ENCODE data around the gene HDGFL3. TPM values are rescaled to one million over a fixed set of nuclear protein-coding genes. Genes with fewer than 3 reads are reported as not detected.
A peak's percentile ranks its signal among the peaks of the same experiment; 100 is the strongest.

HDGFL3 gene
- total RNA-seq, 2 donors from 2014 or later = 11.1 to 44.7 TPM

DNA sequence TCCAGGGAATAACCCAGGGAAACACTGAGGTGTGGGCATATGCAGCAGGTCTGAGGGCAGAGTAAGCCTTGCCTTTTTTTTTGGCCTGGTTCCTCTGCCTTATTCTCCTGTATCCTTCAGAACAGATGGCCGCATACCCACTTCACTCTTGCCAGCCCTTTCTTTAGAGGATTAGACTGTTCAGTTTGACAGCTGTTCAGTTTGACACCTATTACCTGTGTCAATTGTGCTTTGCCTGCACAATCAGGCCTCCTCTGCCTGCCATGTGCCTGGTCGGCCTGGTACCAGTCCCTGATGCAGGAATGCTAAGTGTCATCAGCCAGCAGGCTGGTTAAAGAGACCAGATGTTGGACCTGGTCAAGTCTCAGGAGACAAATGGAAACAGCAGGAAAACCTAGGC is 77.8 kb downstream of the HDGFL3 start:
- H3K27ac Mint-ChIP-seq = no peak overlapping the region
- H3K27me3 Mint-ChIP-seq = no peaks in the 10 kb centered on the region
- no peak for ATAC-seq (replicated peaks)
- peaks cover 9% of the 10 kb centered on the region for H3K36me3 Mint-ChIP-seq (ENCODE audit: low read depth)
- no peaks in the 10 kb centered on the region for H3K9me3 Mint-ChIP-seq
- no peak overlapping the region for H3K4me3 Mint-ChIP-seq
- no peaks in the 10 kb centered on the region for H3K4me1 Mint-ChIP-seq

DNA sequence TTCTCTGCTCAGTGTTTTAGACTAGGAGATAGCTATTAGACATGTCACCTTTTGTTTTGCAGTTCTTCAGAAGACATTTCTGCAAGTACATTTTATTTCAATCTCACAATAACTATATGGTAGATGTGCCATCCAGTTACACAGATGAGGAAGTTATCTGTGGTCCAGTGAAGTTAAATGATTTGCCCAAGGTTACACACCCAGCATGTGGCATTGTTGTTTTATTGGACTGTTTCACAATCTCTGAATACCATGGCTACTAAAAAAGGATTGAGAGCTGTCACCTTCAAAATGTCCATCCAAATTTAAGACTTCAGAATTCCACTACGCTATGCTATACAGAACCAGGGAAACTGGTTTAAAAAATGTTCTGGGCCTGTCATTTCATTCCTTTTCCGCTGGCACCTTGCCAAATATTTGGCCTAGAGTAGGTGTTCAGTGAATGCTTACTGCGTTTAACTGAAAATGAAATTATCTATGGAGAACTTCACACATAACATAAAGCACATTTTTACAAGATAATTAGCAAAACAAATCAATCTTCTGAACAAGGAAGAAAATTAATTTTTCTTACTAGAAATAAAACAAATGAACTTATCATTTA is 80.0 kb downstream of the HDGFL3 start:
- Mint-ChIP-seq H3K9me3 (no peaks in the 10 kb centered on the region), H3K4me3 (no peak overlapping the region), H3K4me1 (no peaks in the 10 kb centered on the region), H3K27me3 (no peaks in the 10 kb centered on the region), H3K27ac (no peak overlapping the region), H3K36me3 (ENCODE audit: low read depth) (peaks cover 9% of the 10 kb centered on the region)
- no peak for ATAC-seq (replicated peaks)

DNA sequence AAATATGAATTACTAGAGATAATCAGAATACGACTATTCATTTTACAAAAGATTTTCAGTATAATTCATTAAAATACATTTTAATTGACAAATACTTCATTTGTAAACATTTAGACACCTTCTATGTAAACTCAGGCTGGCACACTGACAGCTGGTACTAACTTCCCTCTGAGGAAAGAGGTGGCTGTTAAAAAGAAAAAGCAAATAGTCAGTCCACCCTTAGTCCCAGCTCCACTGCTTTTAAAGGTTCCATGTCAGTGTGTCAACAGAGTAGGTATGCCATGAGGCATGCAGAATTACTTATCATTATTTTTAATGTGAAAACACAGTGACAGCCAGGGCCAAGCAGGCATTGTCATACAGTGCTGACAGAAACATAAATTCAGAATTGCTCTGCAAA is 84.1 kb downstream of the HDGFL3 start:
- Mint-ChIP-seq H3K9me3 (no peaks in the 10 kb centered on the region), H3K4me1 (no peaks in the 10 kb centered on the region)
- ATAC-seq (replicated peaks) = no peak

DNA sequence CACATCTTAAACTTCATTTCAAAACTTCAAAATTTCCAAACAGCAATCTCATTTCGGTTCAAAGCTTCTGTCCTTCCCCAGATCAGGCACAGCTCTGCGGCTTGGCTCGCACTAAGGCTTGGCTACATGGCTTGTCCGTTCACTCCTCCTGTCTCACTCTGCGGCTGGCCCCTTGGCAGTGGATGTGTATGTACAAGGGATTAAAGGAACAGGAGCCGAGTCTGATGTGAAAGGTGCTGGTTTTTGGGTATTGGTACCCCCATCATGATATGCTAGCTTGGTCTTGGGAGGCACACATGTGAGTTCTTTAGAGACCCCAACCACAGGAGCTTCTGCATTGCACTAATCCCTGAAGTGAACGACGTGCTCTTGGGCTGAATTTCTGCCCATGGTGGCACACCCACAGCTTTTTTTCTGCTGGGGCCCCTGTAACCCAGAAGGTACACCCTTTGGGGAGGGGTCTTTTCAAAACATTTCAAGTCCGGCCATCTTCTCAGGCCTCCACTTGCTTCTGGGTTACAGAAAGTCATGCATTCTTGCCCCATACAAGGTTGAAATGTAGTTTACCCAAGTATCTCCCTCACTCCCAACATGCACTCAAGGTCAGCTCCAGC is 87.5 kb downstream of the HDGFL3 start:
- ATAC-seq (replicated peaks) = no peak
- H3K4me3 Mint-ChIP-seq = no peak overlapping the region
- H3K9me3 Mint-ChIP-seq = no peaks in the 10 kb centered on the region
- H3K4me1 Mint-ChIP-seq = peaks cover 10% of the 10 kb centered on the region
- peaks cover 6% of the 10 kb centered on the region for H3K36me3 Mint-ChIP-seq (ENCODE audit: low read depth)
- H3K27ac Mint-ChIP-seq = no peak overlapping the region
- H3K27me3 Mint-ChIP-seq = no peaks in the 10 kb centered on the region

More for the DNA sequence above, 84.1 kb downstream of the HDGFL3 start:
- Mint-ChIP-seq H3K27me3 (no peaks in the 10 kb centered on the region), H3K36me3 (ENCODE audit: low read depth) (no peaks in the 10 kb centered on the region), H3K4me3 (no peak overlapping the region), H3K27ac (no peak overlapping the region)

DNA sequence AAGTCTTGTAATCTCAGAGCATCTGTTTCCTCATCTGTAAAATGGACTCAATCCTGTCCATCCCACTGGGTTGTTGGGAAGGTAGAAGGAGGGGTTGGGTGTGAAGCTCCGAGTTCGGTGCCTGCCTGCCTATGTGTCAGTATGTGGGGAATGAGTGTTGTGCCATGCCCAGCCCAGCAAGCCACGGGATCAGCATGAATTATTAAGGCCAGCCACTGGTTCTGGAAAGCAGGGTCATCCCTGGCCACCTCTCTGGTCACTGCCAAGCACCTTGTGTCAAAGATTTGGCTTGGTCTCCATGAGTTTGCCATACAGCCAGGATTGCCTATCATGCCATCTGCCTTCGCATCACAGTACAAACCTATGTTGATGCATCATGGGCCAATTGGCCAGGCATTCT is 88.7 kb downstream of the HDGFL3 start:
- no peaks in the 10 kb centered on the region for H3K9me3 Mint-ChIP-seq
- H3K27me3 Mint-ChIP-seq = no peaks in the 10 kb centered on the region
- peaks cover 10% of the 10 kb centered on the region for H3K4me1 Mint-ChIP-seq
- ATAC-seq (replicated peaks) = no peak
- H3K36me3 Mint-ChIP-seq (ENCODE audit: low read depth) = peaks cover 6% of the 10 kb centered on the region
- H3K4me3 Mint-ChIP-seq = no peak overlapping the region
- no peak overlapping the region for H3K27ac Mint-ChIP-seq

DNA sequence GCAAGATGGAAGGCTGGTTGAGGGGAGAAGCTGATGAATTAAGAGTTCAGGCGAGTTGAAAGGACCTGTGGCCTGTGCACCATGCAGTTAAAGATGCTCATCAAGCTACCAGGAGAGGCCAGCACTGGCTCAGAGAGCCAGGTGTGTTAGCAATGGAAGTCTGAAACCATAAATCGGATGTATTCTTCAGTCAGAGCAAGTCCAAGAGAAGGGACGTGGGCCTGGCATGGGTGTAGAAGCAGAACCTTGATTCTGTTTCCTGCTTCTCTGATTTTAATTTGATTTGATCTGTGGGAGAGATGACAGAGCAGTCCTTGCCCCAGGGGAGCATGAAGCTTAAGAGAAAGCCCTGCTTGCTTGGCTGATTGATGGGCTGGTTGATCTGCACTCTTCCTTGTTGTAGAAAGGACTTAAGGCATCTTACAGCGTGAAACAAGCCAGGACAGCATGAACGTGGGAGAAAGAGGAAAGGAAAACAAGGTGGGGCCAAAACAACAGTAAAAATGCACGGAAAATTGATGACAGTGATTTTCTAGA is 89.3 kb downstream of the HDGFL3 start:
- Mint-ChIP-seq H3K27ac (no peak overlapping the region), H3K36me3 (ENCODE audit: low read depth) (peaks cover 6% of the 10 kb centered on the region), H3K4me1 (peaks cover 10% of the 10 kb centered on the region), H3K27me3 (no peaks in the 10 kb centered on the region), H3K9me3 (no peaks in the 10 kb centered on the region), H3K4me3 (no peak overlapping the region)
- no peak for ATAC-seq (replicated peaks)

DNA sequence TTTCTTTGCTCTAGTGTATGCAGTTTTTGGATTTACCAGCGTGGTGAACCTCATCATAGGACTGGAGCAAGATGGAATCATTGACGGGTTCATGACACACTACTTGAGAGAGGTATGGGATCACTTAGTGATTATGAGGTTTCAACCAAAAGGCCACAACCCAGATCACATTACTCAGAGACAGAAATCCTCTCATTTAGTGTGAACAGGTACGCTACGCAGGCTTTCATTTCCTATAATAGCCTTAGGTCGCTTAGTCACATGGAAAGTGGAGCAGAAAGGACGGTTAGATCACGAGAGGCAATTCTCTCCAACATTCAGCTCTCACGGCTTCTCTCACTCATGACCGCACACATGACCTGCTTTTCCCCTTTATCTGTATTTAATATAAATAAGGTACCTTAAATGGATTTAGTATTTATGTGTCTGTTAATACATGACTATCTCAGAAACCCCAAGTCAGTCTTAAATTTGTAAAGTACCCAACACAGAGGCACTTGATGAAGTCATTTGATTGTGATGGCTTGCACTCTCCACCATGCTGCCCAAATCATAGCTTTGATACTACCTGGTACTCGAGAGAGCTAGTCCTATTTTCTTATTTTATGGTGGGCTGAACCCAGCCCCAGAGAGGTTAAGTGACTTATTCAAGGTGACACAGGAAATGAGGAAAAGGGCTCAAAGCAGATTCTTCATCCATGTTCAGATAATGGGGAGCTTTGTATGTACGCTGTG is 91.6 kb downstream of the HDGFL3 start:
- Mint-ChIP-seq H3K27ac (peak overlapping the region; percentile 78), H3K36me3 (ENCODE audit: low read depth) (peaks cover 6% of the 10 kb centered on the region), H3K27me3 (peaks cover 5% of the 10 kb centered on the region), H3K9me3 (no peaks in the 10 kb centered on the region), H3K4me3 (peak overlapping the region; percentile 15), H3K4me1 (peaks cover 10% of the 10 kb centered on the region)
- peak; percentile 93 for ATAC-seq (replicated peaks)

DNA sequence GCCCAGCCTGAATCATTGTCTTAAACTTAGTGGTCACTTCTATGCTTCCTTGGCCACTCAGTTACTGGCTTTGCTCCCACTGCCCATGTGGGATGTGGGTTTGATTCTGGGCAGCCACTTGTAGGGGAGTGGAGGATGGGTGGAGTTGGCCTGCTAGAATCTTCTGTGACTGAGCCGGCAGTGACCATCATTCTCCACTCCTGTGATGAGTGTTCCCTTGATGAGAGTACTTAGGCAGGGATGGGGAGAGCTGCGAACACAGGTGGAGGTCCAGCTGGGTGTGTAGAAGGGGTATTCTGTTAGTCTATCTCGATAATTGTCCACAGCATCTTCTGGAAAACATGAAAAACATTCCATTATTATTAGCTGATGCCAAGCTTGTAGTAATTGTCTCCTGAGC is 92.2 kb downstream of the HDGFL3 start:
- Mint-ChIP-seq H3K4me1 (peaks cover 10% of the 10 kb centered on the region), H3K9me3 (no peaks in the 10 kb centered on the region), H3K27ac (peak overlapping the region; percentile 78), H3K36me3 (ENCODE audit: low read depth) (peaks cover 6% of the 10 kb centered on the region), H3K4me3 (peak overlapping the region; percentile 15), H3K27me3 (peaks cover 9% of the 10 kb centered on the region)
- peak; percentile 72 for ATAC-seq (replicated peaks)

DNA sequence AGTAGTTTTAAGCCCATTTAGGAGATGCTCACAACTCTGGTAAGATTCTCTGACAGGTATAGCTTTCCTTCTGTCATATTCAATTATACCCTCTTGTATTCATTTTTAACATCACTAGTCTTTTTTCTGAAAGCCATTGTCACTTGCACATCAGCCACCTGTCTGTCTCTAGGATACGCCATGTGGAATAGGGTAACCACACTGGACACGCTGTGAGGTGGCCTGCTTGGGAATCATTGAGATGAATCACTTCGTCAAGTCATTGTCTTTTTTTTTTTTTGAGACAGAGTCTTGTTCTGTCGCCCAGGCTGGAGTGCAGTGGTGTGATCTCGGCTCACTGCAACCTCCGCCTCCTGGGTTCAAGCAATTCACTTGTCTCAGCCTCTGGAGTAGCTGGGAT is 92.8 kb downstream of the HDGFL3 start:
- ATAC-seq (replicated peaks) = no peak
- H3K27me3 Mint-ChIP-seq = peaks cover 13% of the 10 kb centered on the region
- H3K4me1 Mint-ChIP-seq = peaks cover 10% of the 10 kb centered on the region
- peaks cover 6% of the 10 kb centered on the region for H3K36me3 Mint-ChIP-seq (ENCODE audit: low read depth)
- no peak overlapping the region for H3K27ac Mint-ChIP-seq
- no peak overlapping the region for H3K4me3 Mint-ChIP-seq
- no peaks in the 10 kb centered on the region for H3K9me3 Mint-ChIP-seq

DNA sequence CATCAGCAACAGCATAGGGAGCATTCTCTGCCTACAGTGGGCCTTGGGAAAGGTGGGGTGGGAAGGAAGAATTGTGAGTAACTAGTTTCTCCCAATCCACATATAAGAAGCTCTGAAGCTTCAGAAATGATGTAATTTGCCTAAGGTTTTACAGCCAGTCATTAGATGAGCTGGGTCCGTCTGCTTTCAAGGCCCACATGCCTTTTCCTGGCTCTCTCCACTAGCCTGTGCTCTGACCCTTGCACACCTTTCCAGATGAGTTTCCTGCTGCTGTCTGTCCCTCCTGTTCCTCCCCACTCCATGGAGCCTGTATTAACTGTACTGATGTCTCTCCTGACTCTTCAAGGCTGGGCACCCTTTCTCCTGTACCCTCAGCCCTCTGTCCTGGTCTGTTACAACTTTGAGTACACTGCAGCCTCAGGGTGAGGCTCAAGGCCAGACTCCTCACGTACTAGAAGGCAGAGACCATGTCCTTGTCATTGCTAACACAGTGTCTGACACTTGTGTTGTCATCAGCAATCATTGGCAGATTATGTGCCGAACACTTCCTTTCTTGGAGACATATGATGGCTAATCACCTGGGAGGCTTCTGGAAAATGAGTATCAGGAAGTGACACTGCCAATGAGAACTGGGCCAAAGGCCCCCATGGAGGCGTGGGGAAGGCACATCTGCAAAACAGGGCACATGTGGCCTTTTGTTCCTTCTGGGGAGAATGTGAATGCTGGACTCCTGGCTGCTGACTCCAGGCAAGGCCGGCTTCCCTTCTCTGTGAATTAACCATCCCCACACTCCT is 93.5 kb downstream of the HDGFL3 start:
- no peak for ATAC-seq (replicated peaks)
- Mint-ChIP-seq H3K4me3 (no peak overlapping the region), H3K4me1 (peaks cover 10% of the 10 kb centered on the region), H3K36me3 (ENCODE audit: low read depth) (peaks cover 6% of the 10 kb centered on the region), H3K27me3 (peaks cover 20% of the 10 kb centered on the region), H3K9me3 (no peaks in the 10 kb centered on the region), H3K27ac (no peak overlapping the region)

DNA sequence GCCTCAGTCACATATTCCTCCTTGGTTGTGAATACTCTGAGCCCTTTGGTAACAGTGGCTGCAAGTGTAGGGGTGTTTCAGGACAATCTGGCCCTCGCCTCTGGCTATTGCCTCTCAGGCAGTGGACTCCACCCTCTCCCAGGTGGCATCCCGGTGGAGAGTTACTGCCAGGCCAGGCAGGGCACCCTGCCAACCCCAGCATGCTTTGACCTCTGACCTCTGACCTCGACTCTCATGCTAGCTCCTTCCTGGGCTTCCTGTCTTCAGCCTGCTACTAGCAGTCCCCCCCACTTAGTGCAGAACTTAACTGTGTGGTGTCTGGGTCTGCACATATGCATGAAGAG is 94.7 kb downstream of the HDGFL3 start:
- Mint-ChIP-seq H3K27me3 (peaks cover 29% of the 10 kb centered on the region), H3K4me3 (no peak overlapping the region), H3K36me3 (ENCODE audit: low read depth) (peaks cover 6% of the 10 kb centered on the region), H3K9me3 (no peaks in the 10 kb centered on the region), H3K4me1 (peaks cover 10% of the 10 kb centered on the region), H3K27ac (no peak overlapping the region)
- no peak for ATAC-seq (replicated peaks)

DNA sequence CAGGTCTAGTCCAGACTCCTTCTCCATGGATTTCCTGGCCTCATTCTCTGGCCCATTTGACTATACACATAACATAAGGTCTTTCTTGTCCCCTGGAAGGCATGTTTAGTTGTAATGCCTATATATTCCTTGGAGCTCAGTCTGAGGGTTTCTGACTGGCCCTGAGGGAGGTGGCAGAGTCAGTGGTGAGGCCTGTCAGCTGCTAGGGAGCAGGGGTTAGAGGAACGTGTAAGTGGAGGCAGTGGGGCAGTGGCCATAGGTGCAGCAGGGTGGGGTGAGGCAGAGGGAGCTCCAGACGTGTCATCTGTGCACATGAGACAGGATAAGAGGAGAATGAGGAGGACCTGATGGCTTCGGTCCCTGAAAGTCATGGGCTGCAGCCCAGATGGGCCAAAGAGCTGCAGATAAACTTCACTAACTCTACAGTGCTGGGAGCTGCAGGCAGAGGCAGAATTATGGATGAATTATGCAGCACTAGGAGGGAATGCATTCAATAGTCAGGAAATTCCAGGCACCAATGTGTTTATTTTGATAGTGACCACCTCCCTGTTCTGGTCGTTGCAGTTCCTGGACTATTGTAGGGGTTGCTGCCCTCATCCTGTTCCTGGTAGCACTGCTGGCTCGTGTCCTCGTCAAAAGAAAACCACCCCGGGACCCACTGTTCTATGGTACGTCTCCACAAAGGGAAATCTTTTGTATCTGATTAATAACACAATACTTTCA is 95.2 kb downstream of the HDGFL3 start:
- Mint-ChIP-seq H3K36me3 (ENCODE audit: low read depth) (peaks cover 6% of the 10 kb centered on the region), H3K27ac (no peak overlapping the region), H3K4me3 (no peak overlapping the region), H3K9me3 (no peaks in the 10 kb centered on the region), H3K4me1 (peaks cover 10% of the 10 kb centered on the region), H3K27me3 (peaks cover 29% of the 10 kb centered on the region)
- no peak for ATAC-seq (replicated peaks)

DNA sequence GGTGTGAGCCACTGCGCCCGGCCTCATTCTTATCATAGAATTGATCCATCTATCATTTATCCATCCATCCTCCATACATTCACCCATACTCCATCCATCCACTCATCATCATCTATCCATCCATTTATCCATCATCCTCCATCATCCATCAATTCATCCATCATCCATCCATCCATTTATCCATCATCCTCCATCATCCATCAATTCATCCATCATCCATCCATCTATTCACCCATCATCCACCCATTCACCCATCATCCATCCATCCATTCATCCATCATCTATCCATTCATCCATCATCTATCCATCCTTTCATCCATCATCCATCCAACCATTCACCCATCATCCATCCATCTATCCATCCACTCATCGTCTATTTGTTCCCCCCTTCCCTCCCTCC is 96.5 kb downstream of the HDGFL3 start:
- H3K4me3 Mint-ChIP-seq = no peak overlapping the region
- peaks cover 35% of the 10 kb centered on the region for H3K27me3 Mint-ChIP-seq
- no peaks in the 10 kb centered on the region for H3K9me3 Mint-ChIP-seq
- no peak overlapping the region for H3K27ac Mint-ChIP-seq
- no peak for ATAC-seq (replicated peaks)
- peaks cover 6% of the 10 kb centered on the region for H3K36me3 Mint-ChIP-seq (ENCODE audit: low read depth)
- peaks cover 6% of the 10 kb centered on the region for H3K4me1 Mint-ChIP-seq

DNA sequence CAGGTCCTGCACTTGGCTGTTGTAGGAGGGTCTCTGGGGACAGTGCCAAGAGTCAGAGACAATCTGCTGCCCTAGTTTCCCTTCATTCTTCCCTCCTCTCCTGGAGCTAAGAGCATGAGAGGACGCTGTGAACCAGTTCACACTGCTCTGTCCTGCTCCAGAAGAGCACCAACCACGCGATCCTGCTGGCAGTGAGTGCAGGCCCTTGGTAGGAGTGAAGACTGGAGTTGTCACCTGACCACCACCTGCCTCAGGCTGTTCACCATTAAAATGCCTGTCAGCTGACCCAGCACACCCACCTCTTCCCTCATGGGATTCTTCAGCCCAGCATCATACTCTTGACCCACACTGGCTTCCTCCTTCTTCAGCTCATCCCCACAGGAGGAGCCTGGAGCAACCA is 97.2 kb downstream of the HDGFL3 start:
- peaks cover 38% of the 10 kb centered on the region for H3K27me3 Mint-ChIP-seq
- H3K9me3 Mint-ChIP-seq = no peaks in the 10 kb centered on the region
- peaks cover 3% of the 10 kb centered on the region for H3K36me3 Mint-ChIP-seq (ENCODE audit: low read depth)
- no peak overlapping the region for H3K27ac Mint-ChIP-seq
- ATAC-seq (replicated peaks) = no peak
- H3K4me1 Mint-ChIP-seq = peaks cover under 1% of the 10 kb centered on the region
- H3K4me3 Mint-ChIP-seq = no peak overlapping the region
